Activated CD4-positive, alpha-beta T cell treated with anti-CD3 and anti-CD28 coated beads for 24 hours (primary cell): ENCODE measurements around the gene MMAB.

ENCODE experiments used
- DNase-seq, 2 donors: peaks; one replicate each; pipeline ENCODE4 v3.0.0-alpha.2; 2020; ENCODE audit warnings: low read depth in 2 of 2

Gene MMAB

DNA sequence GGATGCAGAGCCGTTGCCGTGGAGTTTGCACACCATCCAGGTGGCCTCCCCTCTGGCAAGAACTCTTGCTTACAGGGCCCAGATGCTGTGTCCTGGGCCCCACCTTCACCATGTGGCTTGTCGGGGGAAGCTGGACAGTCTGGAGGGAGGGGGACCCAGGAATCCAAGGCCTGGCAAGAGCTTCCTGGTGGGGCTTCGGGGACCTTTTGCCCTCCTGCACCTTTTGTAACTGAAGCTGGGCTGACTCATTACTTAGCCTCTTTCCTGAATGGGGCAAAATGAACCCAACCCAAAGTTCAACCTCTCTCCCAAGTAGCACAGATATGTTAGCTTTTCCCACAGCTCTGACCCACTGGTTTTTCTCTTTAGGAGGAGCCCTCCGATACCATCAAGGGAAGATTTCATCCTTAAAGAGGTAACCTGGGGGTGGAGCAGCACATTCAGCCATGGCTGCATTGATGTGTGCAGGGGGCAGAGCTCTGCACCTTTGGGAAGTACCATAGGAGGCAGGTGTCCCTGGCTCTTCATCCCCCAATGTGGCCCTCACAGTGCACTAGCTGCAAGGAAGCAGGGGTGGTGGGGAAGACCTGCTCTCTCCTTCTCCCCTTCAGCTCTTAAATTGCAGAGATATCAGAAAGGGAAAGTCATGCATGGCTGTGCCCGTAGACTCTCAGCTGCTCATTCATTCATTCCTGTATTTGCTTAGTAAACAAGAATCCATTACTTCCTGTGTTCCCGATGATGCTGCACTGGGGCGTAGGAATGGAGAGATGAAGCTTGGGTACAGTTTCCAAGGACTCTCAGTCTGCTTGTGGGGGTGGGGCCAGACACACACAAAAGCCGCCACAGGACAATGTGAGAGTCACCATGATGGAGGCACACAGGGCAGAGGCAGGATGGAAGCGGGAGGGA, 13.3 kb upstream of the MMAB start:
- DNase-seq: no peak

DNA sequence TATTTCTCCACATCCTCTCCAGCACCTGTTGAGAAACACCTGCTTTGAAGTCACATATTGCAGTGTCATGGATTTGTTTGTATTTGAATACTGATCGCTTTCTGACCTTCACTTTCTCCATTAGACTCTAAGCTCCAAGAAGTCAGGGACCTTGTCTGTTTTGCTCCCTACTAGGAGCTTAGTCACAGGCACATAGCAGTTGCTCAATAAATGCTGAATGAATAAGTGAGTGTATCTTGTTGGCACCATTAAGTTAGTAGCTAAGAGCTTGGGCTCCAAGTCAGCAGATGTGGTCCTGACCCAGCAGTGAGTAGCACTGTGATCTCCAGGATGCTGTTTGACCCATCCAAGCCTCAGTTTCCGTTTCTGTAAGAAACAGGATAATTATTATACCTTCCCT, 10.4 kb upstream of the MMAB start:
- DNase-seq: no peak

DNA sequence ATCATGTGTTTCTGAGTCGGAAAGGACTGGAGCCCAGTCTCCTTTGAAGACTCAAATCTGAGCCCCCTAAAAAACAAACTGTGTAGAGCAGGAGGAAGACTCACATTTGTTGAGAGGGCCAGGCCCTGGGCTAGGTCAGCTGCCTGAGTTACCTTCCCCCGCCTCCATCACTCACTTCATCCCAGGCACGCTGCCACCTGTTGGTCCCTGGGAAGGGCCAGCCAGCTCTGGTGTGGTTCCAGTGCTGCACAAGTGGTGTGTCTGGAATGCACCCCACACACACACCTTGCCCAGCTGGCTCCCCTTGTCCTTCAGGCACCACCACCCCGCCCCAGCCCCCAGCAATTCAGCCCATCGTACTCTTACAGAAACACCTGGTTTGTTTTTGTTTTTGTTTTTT, 9.3 kb upstream of the MMAB start:
- DNase-seq: no peak

DNA sequence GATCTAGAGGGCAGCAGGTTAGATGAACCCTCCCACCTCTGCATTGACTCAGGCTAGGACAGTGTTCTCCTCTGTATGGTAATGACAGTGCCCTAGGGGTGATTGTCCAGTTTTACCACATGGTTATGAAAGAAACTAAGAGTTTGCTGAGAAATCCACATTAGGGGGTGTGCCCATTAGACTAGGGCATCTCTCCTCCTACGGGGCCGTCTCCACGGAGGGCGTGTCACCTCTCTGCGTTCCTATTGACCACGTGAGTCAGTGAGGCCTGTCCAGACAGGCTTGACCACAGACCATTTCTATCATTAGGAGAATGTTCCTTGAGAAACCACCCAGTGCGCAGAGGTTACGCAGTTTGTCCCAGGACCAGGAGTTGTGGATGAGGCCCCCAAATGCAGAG, 8.6 kb upstream of the MMAB start:
- no peak for DNase-seq

DNA sequence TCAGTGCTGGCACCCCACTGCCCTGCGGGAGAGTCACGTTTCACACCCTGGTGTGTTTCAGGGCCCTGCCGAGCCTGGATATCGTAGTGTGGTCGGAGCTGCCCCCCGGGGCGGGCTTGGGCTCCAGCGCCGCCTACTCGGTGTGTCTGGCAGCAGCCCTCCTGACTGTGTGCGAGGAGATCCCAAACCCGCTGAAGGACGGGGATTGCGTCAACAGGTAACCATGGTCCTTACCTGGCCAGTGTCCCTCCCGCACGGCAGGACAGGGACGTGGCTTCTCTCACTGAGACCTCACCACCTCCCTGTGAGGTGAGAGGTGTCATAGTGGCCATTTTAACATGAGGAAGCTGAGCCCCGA, 8.0 kb upstream of the MMAB start:
- no peak for DNase-seq

DNA sequence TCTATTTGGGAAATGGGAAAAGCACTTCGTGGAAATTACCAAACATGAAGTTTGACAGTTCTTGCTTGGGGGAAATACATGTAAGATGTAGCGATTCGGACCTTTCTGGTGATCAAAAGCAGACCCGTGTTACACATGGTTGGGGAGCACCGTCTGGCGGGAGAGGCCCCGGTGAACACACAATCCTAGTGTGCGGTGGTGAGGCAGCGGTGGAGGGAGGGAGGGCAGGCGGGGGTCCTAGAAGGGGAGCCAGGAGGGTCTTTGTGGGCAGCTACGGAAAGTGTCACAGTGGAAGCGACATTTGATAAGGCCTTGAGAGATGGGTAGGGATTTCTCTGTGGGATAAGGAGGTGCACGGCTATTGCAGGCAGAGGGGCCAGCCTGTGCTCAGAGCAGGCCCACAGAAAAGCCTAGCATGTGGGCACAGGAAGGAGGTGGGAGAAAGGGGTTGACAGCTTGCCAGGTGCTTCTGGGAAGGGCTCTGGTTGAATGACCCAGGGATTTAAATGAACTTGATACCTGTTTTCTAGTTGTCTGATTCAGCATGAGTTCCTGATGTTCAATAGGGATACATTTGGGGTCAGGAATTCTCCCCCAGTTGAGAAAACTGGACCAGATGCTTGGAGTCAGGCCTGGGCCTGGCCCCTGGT, 7.5 kb upstream of the MMAB start:
- DNase-seq: no peak

DNA sequence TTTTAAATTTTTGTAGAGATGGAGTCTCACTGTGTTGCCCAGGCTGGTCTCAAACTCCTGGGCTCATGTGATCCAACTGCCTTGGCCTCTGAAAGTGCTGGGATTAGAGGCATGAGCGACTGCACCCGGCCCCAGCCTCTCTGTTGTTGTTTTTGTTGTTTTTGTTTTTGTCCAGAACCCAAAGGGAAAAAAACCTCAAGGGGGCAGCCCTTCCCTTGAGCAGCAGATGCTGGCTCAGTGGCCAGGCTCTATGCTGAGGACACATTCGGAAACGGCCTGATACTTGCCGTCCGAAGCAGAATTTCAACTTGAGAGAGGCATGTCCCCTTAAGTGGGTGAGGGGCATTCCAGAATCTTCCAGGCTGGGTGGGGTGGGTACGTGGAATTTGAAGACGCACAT, 7.0 kb upstream of the MMAB start:
- DNase-seq: no peak

DNA sequence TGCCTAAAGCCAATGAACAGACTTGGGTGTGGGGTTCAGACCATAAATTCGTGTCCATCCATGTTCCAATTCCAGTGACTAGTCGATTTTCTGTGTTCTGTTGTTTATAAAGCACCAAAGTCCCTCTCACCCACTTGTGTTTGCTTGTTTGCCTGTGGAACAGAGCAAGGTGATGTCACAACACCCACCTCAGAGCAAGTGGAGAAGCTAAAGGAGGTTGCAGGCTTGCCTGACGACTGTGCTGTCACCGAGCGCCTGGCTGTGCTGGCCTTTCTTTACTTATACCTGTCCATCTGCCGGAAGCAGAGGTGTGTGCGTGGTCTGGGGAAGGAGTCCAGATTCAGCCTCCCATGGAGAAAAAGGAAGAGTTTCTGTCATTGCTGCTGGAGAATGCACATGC, 6.3 kb upstream of the MMAB start:
- DNase-seq: no peak

DNA sequence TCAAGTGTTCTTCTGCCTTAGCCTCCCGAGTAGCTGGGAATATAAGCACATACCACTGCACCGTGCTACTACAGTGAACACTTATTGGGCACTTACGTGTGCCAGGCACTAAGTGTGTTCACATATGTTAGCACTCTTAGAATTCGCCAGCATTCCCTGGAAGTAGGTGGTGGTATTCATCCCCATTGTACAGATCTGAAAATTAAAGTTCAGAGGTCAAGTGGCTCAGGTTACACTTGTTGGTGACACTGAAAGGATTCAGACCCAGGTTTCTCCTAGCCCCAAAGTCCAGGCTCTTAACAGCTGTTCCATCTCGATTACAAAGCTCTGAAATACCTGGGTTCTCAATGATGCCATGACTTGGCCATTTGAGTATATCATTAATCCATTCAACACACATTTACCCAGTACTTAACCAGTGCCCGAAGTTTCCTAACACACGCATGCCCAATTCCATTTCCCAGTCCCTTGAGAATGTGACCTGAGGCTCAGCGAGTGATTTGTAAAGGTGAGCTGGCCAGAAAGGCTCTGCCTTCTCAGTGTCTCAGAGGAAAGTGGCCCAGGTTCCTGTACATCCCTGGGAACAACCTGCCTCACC, 5.1 kb upstream of the MMAB start:
- no peak for DNase-seq

DNA sequence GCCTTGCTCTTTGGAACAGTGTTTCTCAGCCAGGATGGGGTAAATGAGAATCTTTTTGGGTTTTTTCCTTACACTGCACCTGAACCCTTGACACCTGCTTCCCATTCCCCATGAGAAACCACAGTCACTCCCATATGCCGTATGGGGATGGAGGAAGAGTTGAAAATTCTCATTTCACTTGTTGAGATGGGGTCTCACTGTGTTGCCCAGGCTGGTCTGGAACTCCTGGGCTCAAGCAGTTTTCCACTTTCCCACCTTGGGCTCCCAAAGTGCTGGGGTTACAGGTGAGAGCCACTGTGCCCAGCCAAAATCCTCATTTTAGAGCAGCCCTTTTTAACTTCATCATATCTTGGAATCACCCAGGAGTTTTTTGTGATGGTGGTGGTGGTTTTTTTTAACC, 4.0 kb upstream of the MMAB start:
- no peak for DNase-seq

DNA sequence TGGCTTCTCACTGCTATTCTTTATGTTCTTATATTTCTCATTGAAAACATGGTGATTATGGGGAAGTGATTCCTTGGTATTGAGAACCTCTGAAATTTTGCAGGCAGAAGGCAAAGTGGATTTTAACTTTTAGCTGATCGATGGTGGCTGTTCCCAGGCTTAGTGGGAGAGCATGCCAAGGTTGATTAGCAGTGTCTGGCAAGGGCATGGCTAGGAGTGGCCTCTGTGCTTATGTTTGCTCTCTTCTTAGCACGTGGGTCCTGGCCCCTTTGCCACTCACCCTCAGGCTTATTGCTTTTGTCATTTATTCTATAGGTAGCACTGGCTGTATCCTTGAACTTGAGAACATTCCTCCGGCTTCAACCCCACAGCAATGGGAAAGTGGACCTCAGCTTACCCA, 2.4 kb upstream of the MMAB start:
- DNase-seq: no peak

DNA sequence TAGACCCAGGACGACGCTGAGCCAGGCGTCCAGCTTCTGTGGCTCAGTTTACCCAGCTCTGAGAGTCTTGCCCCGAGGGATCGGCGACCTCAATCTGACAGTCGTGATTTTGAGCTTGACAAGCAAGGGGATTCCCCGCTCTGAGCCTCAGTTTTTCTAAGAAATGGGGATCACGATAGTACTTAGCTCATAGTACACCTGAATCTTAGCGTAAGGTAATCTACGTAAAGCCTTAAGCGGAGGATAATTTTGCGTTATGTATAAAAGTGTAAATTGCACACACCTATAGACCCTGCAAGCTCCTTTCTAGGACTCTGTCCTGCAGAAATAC, 575 bp upstream of the MMAB start:
- no peak for DNase-seq

DNA sequence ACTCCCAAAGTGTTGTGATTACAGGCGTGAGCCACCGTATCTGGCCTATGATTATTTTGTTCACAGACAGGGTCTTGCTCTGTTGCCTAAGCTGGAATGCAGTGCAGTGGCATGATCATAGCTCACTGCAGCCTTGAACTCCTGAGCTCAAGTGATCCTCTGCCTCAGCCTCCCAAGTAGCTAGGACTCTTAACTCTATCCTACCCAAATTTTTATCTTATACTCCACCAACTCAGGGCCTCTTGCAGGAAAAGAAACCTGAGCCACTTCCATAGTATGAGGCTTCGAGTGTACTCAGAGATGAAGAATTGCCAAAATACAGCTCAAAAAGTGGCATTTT, 828 bp downstream of the MMAB start:
- DNase-seq: no peak

DNA sequence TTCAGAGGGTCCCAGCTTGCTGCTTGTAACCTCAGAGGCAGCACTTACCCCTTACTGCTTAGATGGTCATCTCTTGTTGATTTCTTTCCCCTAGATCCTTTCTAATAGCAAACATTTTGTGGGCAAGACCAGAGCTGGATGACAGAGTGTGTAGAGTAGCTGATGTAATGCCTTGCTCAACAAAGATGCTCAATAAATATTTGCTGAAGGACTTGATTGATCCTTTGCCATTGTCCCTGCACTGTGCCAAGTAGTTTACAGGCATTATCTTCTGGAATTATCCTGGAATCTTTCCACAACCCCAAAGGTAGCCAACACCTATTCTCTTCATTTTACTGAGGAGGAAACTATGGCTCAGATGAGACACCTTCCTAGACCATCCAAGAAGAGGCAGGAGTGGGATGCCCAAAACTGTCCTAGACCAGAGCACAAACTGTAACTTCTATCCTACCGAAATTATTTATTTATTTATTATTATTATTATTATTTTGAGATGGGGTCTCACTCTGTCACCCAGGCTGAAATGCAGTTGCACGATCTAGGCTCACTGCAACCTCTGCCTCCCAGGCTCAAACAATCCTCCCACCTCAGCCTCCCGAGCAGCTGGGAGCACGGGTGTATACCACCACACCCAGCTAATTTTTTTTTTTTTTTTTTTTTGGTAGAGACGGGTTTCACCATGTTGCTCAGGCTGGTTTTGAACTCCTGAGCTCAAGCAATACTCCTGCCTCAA, 1.4 kb downstream of the MMAB start:
- DNase-seq: no peak

DNA sequence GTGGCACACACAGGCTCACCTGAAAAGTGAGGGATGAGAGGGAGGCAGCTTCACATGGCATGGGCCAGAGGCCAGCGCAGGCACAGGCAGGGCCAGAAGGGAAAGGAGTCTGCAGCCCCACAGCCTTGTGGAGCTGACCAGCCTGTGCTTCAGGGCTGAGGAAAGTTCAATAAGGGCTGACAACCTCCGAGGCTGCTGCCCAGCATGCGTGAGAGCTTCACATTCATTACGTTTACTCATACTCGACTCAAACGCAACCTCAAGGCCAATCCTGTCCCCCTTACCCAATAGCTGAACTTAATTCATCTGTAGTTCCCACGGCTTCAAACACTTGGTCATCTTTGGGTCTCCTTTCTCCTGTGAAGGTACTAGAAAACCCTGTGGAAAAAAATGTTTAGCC, 4.8 kb downstream of the MMAB start:
- no peak for DNase-seq

DNA sequence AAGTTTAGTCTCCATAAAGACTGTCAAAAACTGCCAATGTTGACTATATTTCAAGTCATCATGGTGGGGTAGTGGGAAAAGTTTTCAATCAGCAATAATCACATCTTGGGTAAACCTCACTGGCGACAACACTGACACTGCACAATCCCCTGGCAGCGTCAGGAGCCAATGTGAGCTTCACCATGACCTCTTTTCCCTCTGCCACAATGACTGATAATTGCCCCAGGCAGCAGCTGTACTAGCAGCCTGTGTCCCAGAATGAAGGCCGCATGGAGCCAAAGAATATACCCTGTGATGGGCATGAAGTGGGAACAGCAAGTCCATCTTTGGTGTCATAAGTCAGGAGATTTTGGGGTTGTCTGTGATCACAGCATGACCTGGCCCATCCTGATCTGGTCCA, 5.3 kb downstream of the MMAB start:
- no peak for DNase-seq

DNA sequence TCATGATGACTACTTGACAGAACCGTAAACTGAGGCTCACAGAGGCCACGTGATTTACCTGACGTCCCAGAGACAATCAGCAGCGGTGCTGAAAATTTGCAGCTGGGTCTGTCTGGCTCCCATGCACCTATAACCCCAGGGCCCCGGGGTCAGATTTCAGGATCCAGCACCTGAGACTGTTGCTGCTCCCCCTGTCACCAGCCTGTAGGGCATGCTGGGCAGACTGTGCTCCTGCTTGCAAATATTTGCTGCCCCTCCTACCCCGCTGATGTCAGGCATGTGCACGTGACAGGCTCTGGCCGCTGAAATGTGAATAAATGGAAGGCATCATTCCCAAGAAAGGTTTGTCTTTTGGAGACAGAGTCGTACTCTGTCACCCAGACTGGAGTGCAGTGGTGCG, 6.0 kb downstream of the MMAB start:
- DNase-seq: no peak

DNA sequence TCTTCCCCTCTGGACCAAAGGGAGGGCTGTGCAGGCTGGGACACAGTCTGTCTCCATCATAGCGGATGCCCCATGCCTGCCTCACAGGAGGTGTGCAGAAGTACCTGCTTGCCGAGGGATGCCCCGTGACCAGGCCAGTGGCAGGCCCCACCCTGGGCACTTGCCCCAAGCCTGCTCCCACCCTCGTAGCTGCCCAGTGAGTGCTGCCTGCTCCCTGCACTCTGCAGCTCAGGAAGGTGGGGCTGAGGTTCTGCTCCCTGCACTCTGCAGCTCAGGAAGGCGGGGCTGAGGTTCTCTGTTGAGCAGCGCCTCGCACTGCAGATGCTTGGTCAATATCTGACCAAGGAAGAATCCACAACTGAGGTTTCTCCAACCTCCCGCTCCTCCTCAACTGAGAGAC, 6.9 kb downstream of the MMAB start:
- DNase-seq: no peak

DNA sequence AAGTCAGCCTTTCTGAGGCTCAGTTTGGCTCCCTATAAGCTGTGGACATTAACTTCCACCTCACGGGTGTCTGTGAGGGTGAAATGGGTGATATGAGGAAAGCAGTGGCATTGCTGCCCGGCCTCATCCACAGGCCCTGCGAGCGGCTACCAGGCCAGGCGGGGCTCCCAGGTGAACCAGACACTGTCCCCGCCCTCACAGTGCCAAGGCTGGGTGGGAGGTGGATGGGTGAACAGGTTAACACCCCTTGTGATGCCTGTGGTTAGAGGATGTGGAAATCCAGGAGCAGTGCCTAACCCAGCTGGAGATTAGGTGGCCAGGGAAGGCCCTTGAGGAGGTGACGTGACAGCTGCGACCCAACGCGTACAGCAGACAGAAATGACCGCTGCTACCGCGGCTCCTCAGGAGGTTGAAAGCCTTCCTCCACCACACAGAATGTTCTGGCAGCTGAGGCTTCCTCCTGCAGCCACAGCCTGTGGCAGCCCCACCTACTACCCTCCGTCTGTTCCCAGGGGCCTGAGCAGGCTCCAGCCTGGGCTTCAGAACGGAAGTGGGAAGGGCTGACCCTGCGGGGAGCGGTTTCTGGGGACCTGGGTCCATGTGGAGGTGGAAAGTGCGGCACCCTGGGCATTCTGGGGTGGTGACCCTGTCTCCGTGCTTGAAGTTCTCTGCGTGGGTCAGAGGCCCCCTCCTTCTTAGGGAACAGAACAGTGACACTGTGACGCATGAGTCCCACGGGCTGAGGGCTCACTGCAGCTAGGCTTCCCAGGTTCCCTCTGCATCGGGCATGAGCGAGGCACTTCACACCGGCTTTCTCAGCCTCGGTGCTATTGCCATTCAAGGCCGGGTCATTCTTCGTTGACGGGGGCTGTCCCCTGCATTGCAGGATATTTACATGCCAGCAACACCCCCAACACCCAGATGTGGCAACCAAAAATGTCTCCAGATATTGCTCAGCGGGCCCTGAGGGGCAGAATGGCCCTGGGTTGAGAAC, 9.7 kb downstream of the MMAB start:
- DNase-seq: no peak

DNA sequence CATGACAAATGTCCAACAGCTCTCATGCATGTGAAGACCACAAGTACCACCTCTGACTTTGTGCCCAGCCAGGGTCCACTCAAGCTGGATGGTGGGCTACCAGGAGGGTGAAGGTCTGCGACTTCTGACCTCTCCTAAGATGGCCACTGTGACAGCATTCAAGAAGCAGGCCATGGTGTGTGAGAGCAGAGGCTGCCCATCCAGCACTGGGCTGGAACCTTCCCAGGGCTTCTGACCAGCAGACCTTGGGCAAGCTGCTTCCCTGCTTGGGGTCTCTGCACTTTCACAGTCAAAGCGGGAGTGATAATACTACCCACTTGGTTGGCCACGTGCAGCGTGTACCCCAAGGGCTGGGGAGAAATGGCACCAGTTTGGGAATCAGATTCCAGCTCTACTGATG, 10.4 kb downstream of the MMAB start:
- no peak for DNase-seq

DNA sequence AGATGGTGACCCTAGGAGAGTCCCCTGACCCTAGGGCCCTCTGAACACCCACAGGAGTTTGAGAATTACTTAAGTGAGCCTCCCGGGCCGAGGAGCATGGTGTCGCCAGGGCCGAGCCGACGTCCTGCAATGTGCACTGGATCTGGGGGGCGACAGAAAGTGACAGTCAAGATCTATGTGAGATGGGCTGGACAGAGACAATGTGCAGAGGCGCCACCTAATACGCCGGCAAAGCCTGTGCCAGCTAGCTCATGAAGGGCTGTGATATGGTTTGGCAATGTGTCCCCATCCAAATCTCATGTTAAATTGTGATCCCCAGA, 11.6 kb downstream of the MMAB start:
- DNase-seq: no peak
